ENCODE data around the gene SUN5.
A peak's percentile ranks its signal among the peaks of the same experiment; 100 is the strongest.
"Not testable (repeated sequence)": the region's sequence is repeated elsewhere in the genome, so short reads cannot be mapped to it uniquely, and the experiment has no call there.

SUN5 gene

DNA sequence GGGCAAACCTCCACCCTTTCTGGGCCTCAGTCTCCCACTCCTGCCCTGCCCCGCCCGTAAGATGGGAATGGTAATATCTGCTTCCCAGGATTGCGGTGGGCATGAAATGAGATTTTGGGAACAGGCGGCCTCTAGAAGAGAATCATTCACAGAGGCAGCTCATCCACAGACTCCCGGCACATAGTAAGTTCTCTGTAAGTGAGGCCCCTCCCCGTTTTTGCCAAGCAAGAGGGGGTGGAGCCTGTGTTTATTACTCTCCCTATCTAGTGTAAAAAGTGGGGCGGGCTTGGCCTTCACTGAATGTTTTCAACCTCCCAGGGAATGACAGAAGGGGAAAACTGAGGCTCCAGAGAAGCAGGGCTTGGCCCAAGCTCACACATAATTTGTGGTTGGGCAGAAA, 20.0 kb downstream of the SUN5 start:
- no peaks in the 10 kb centered on the region for H3K27me3 Mint-ChIP-seq
- H3K27ac Mint-ChIP-seq, result no peak overlapping the region
- H3K4me1 Mint-ChIP-seq (ENCODE audit: low read depth), result peaks cover 9% of the 10 kb centered on the region

DNA sequence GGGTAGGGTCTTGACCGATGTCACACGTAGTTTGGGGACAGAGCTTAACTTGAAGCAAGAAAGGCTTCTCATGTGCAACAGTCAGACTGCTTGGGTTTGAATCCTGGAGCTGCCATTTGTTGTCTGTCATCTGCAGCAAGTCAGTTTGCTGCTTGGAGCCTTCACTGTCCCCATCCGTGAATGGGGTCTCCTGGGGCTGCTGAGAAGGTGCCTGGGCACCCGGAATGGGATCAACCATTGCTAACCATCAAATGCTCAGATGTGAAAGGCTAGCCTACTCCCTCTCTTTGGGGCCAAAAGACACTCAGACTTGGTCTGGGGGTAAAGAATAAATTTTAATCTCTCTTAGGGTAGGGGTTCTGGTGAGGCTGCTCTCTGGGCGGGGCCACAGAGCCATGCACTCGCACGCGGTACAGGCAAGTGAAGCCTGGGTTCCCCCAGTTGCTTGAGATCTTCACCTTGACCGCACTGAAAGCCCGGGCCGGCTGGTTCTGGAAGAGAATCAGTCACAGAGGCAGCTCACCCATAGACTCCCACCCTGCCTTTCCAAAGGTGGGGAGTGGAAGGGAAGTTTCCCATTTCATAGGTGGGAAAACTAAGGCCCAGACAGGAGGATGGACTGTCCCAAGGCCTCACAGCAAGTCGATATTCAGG, 20.6 kb downstream of the SUN5 start:
- Mint-ChIP-seq H3K4me3 (no peak overlapping the region), H3K27ac (no peak overlapping the region), H3K9me3 (no peaks in the 10 kb centered on the region), H3K36me3 (ENCODE audit: low read depth) (no peaks in the 10 kb centered on the region), H3K27me3 (no peaks in the 10 kb centered on the region), H3K4me1 (ENCODE audit: low read depth) (peaks cover 9% of the 10 kb centered on the region)
- DNase-seq, result no peak

More for the DNA sequence above, 20.0 kb downstream of the SUN5 start:
- DNase-seq, result no peak
- H3K4me3 Mint-ChIP-seq, result no peak overlapping the region
- H3K36me3 Mint-ChIP-seq (ENCODE audit: low read depth), result no peaks in the 10 kb centered on the region
- no peaks in the 10 kb centered on the region for H3K9me3 Mint-ChIP-seq

DNA sequence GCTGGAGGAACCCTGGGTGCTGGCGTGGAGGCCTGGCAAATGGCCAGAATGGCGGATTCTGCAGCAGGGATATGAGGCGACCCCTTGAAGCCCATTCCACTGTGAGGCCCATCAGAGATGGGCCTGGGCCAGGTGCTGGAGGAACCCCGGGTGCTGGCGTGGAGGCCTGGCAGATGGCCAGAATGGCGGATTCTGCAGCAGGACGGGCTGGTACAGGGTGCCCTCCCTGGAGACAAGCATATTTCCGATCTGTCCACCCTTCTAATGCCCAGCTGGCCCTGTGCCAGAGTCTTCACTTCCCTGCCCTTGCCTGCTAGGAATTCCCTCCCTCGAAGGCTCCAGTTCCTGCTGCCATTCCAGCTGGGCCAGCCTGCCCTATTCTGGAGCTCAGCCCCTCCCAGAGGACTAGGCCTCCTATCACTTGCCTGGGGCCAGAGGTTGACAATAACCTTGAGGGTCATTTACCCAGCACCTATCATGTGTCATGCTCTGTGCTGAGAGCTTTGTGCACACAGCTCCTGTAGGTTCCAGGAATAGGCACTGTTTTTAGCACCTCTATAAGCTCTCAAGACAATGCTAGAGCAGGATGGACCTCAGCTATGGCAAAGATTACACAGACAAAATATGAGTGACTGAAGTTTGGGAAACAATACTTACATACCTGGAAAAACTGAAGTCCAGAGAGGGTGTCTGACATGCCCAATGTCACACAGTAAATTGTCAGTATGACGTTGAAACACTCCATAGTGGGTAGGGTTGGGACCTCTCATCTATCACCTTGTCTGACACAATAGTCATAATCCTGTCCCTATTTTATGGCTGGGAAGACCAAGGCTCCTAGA, 21.4 kb downstream of the SUN5 start:
- peaks cover 7% of the 10 kb centered on the region for H3K4me1 Mint-ChIP-seq (ENCODE audit: low read depth)
- DNase-seq, result no peak
- H3K27me3 Mint-ChIP-seq, result no peaks in the 10 kb centered on the region
- H3K4me3 Mint-ChIP-seq, result no peak overlapping the region
- H3K9me3 Mint-ChIP-seq, result no peaks in the 10 kb centered on the region
- no peaks in the 10 kb centered on the region for H3K36me3 Mint-ChIP-seq (ENCODE audit: low read depth)
- H3K27ac Mint-ChIP-seq, result no peak overlapping the region

- Mint-ChIP-seq H3K27ac (no peak overlapping the region), H3K4me1 (ENCODE audit: low read depth) (peaks cover 19% of the 10 kb centered on the region), H3K9me3 (peaks cover 10% of the 10 kb centered on the region), H3K4me3 (no peak overlapping the region), H3K36me3 (ENCODE audit: low read depth) (no peaks in the 10 kb centered on the region), H3K27me3 (no peaks in the 10 kb centered on the region)
- peak; percentile 24 for DNase-seq
These were observed 23.2 kb downstream of the SUN5 start for GRCh38 chr20:32980990-32981389.

GRCh38 chr20:32980131-32980941, 23.9 kb downstream of the SUN5 start:
- Mint-ChIP-seq H3K27me3 (no peaks in the 10 kb centered on the region), H3K9me3 (peaks cover 15% of the 10 kb centered on the region), H3K36me3 (ENCODE audit: low read depth) (no peaks in the 10 kb centered on the region), H3K4me3 (no peak overlapping the region), H3K27ac (no peak overlapping the region), H3K4me1 (ENCODE audit: low read depth) (peaks cover 19% of the 10 kb centered on the region)
- DNase-seq, result peak; percentile 17

GRCh38 chr20:32979201-32979998, 24.8 kb downstream of the SUN5 start:
- Mint-ChIP-seq H3K36me3 (ENCODE audit: low read depth) (peaks cover 3% of the 10 kb centered on the region), H3K4me1 (ENCODE audit: low read depth) (peaks cover 19% of the 10 kb centered on the region), H3K9me3 (peaks cover 17% of the 10 kb centered on the region), H3K27me3 (no peaks in the 10 kb centered on the region), H3K4me3 (no peak overlapping the region), H3K27ac (peak overlapping the region; percentile 29)
- DNase-seq, result peak; percentile 22

GRCh38 chr20:32978009-32978335, 26.3 kb downstream of the SUN5 start:
- DNase-seq, result peak; percentile 30
- Mint-ChIP-seq H3K27me3 (no peaks in the 10 kb centered on the region), H3K36me3 (ENCODE audit: low read depth) (peaks cover 4% of the 10 kb centered on the region), H3K9me3 (peaks cover 17% of the 10 kb centered on the region), H3K4me1 (ENCODE audit: low read depth) (peaks cover 19% of the 10 kb centered on the region), H3K27ac (no peak overlapping the region), H3K4me3 (no peak overlapping the region)

GRCh38 chr20:32977281-32978008, 26.8 kb downstream of the SUN5 start:
- DNase-seq, result peak; percentile 23
- Mint-ChIP-seq H3K36me3 (ENCODE audit: low read depth) (peaks cover 6% of the 10 kb centered on the region), H3K27ac (peak overlapping the region; percentile 72), H3K4me1 (ENCODE audit: low read depth) (peaks cover 17% of the 10 kb centered on the region), H3K4me3 (no peak overlapping the region), H3K27me3 (no peaks in the 10 kb centered on the region), H3K9me3 (peaks cover 17% of the 10 kb centered on the region)

- peaks cover 17% of the 10 kb centered on the region for H3K9me3 Mint-ChIP-seq
- no peaks in the 10 kb centered on the region for H3K27me3 Mint-ChIP-seq
- DNase-seq, result peak; percentile 37
- H3K36me3 Mint-ChIP-seq (ENCODE audit: low read depth), result peaks cover 6% of the 10 kb centered on the region
- peaks cover 15% of the 10 kb centered on the region for H3K4me1 Mint-ChIP-seq (ENCODE audit: low read depth)
- H3K4me3 Mint-ChIP-seq, result no peak overlapping the region
- H3K27ac Mint-ChIP-seq, result peak overlapping the region; percentile 72
These were observed 27.5 kb downstream of the SUN5 start for GRCh38 chr20:32976746-32977145.

- H3K4me3 Mint-ChIP-seq, result no peak overlapping the region
These were observed 28.2 kb downstream of the SUN5 start for GRCh38 chr20:32975698-32976674.

GRCh38 chr20:32975121-32975520, 29.1 kb downstream of the SUN5 start:
- not testable (repeated sequence) for DNase-seq; H3K27ac Mint-ChIP-seq; H3K36me3 Mint-ChIP-seq (ENCODE audit: low read depth); H3K4me3 Mint-ChIP-seq; H3K27me3 Mint-ChIP-seq
- Mint-ChIP-seq H3K4me1 (ENCODE audit: low read depth) (peaks cover 15% of the 10 kb centered on the region), H3K9me3 (peaks cover 17% of the 10 kb centered on the region)

More at GRCh38 chr20:32975698-32976674, 28.2 kb downstream of the SUN5 start:
- H3K9me3 Mint-ChIP-seq, result peaks cover 17% of the 10 kb centered on the region
- peaks cover 6% of the 10 kb centered on the region for H3K36me3 Mint-ChIP-seq (ENCODE audit: low read depth)
- H3K4me1 Mint-ChIP-seq (ENCODE audit: low read depth), result peaks cover 15% of the 10 kb centered on the region
- no peaks in the 10 kb centered on the region for H3K27me3 Mint-ChIP-seq
- H3K27ac Mint-ChIP-seq, result peak overlapping the region; percentile 72
- DNase-seq, result peak; percentile 30

DNA sequence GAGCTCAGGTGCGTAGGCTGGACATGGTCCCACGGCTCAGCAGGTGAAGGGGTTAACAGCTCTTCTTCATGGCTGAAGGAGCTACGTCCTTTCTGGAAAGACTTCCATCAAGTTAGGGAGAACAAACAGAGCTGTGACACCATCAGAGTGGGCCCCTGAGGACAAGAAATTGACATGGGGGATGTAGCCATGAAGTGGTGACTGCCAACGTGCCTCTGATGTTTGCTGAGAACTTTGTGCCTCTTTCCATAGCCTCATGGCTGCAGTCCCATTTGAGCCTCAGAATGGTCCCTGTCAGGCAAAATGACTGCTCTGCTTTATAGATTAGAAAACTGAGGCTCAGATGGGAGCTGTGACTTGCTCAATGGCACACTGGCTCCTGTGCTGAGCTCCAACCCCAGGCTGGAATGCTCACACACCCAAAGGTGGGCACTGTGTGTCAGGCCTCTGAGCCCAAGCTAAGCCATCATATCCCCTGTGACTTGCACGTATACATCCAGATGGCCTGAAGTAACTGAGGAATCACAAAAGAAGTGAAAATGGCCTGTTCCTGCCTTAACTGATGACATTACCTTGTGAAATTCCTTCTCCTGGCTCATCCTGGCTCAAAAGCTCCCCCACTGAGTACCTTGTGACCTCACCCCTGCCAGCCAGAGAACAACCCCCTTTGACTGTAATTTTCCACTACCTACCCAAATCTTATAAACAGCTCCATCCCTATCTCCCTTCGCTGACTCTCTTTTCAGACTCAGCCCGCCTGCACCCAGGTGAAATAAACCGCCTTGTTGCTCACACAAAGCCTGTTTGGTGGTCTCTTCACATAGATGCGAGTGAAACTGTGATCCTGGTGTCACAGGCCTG, 29.8 kb downstream of the SUN5 start:
- not testable (repeated sequence) for H3K36me3 Mint-ChIP-seq (ENCODE audit: low read depth); H3K27ac Mint-ChIP-seq; H3K27me3 Mint-ChIP-seq
- peaks cover 17% of the 10 kb centered on the region for H3K9me3 Mint-ChIP-seq
- peak; percentile 40 for DNase-seq
- peak overlapping the region; percentile 35 for H3K4me3 Mint-ChIP-seq
- peaks cover 15% of the 10 kb centered on the region for H3K4me1 Mint-ChIP-seq (ENCODE audit: low read depth)

All from activated T-cell treated with anti-CD3 and anti-CD28 coated beads, Interleukin-2, amount 50 U/mL, for 24 hours (primary cell).